Ovary (tissue), 9 donors: ENCODE measurements around the gene TMEM232. TPM values are rescaled to one million over a fixed set of nuclear protein-coding genes. Genes with fewer than 3 reads are reported as not detected.
"Not testable (repeated sequence)": the region's sequence is repeated elsewhere in the genome, so short reads cannot be mapped to it uniquely, and the experiment has no call there.

ENCODE experiments used
- DNase-seq, 5 donors: peaks; one replicate each; pipeline ENCODE4 v3.0.0-alpha.2; 2019 to 2020
- H3K27ac ChIP-seq, 2 donors: fragments of 200-600 bp; one replicate each; pipeline versions ENCODE4 v1.5.1 to v1.8.0; 2019 to 2022
- H3K27me3 ChIP-seq: fragments of 200-600 bp; one replicate; pipeline ENCODE4 v1.8.0; 2022
- H3K36me3 ChIP-seq: fragments of 200-600 bp; sonication (generic); one replicate; pipeline ENCODE4 v1.5.1; 2019
- H3K4me1 ChIP-seq: one replicate; pipeline ENCODE4 v1.8.1; 2013; ENCODE audit warnings: mild to moderate bottlenecking, moderate library complexity; ENCODE audit not compliant: insufficient read depth
- H3K4me3 ChIP-seq: fragments of 200-600 bp; sonication (generic); one replicate; pipeline ENCODE4 v1.5.1; 2017
- H3K9me3 ChIP-seq, 2 donors: fragments of 200-600 bp in 1 of 2; sonication (generic) in 1 of 2; one replicate each; pipeline versions ENCODE4 v1.5.1 to v1.8.1; 2013 to 2019; ENCODE audit warnings: mild to moderate bottlenecking in 1 of 2, moderate library complexity in 1 of 2
- EP300 ChIP-seq: sonication (generic); formaldehyde crosslinking; IDR thresholded peaks from one replicate; pipeline ENCODE4 v1.6.1; 2017; ENCODE audit warnings: antibody characterized with exemption
- POLR2A ChIP-seq: fragments of 450-650 bp; IDR thresholded peaks from one replicate; pipeline ENCODE4 v1.6.1; 2017; ENCODE audit warnings: antibody characterized with exemption, mild to moderate bottlenecking, moderate library complexity
- whole genome bisulfite sequencing, 3 donors: extraction: QIAGEN DNeasy Blood & Tissue Kit in 1 of 3; methylation state at CpG; one replicate each; pipeline versions ENCODE4 v1.1.5 to v1.1.7; 2013 to 2017; 5-methylcytosine and 5-hydroxymethylcytosine counted together
- intact Hi-C, 4 donors: fragments of 100-400 bp; cut with DNase I; formaldehyde crosslinking; loops; one replicate each; pipeline versions ENCODE4 v1.11.0 to v1.15.1; 2022 to 2023
- polyA plus RNA-seq, 2 donors: library from polyadenylated mRNA; stranded (reverse); fragments of 200-250 nt in 1 of 2; fragments of 350-450 nt in 1 of 2; fragmentation: Illumina TruSeq in 1 of 2; extraction: RNeasy Lipid Tissue Mini Kit (QIAGEN cat#74804) in 1 of 2; gene quantifications; one replicate each; pipeline ENCODE4 v1.2.3, GENCODE V29; 2013 to 2014
- total RNA-seq, 7 donors: library from RNA; depleted of rRNA in 2 of 7; stranded (reverse); fragments of >200 nt in 2 of 7; fragmentation: NEBNext Ultra II Directional in 3 of 7; extraction: Animal tissue kit (Norgen Biotek cat#: 25700) in 3 of 7; gene quantifications; one replicate each; pipeline versions ENCODE4 v1.1.0 to v1.2.4, GENCODE V29; 2016 to 2023
- TF ChIP-seq, protein P1 (sequence below), 3 donors: fragments of 450-650 bp in 2 of 3; fragments of 200-600 bp in 1 of 3; IDR thresholded peaks; one replicate each; pipeline versions ENCODE4 v1.5.1 to v1.8.0; 2016 to 2022; ENCODE audit warnings: antibody characterized with exemption in 3 of 3, mild to moderate bottlenecking in 1 of 3
- donor health status: DM: no; HTN: no; CAD: no; lungs with moderate emphysema.
- donor health status: DM: no; HTN: no; CAD: no.
- donor health status: Bipolar disorder and iron deficiency.
- donor health status: DM: yes; HTN: yes; CAD: no.
- donor health status: DM: no; HTN: no; CAD: no.
- donor health status: DM: yes; HTN: yes; CAD: no.

The TMEM232 gene
- total and polyA plus RNA-seq, 9 donors, result 0.70 to 23.6 (median 2.8) TPM

DNA sequence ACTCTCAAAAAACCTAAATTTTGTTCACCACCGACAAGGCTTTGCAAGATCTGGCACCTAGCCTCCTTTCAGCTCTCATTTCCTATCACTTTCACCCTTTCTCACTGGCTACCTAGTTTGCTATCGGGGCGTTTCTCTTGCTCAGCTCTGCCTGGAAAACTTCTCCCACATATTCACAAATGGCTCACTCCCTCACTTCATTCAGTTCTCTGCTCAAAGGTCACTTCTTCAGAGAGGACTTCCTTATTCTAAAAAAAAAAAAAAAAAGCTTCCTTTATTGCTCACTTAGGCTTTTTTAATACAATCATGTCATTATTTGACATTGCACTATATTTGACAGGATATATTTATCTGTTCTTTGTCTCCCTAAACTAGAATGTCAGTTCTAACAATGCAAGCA is 10.3 kb upstream of the TMEM232 start:
- peaks cover 2% of the 10 kb centered on the region for H3K4me1 ChIP-seq
- TF ChIP-seq POLR2A (no peak), EP300 (no peak)
- TF ChIP-seq, protein P1, sequence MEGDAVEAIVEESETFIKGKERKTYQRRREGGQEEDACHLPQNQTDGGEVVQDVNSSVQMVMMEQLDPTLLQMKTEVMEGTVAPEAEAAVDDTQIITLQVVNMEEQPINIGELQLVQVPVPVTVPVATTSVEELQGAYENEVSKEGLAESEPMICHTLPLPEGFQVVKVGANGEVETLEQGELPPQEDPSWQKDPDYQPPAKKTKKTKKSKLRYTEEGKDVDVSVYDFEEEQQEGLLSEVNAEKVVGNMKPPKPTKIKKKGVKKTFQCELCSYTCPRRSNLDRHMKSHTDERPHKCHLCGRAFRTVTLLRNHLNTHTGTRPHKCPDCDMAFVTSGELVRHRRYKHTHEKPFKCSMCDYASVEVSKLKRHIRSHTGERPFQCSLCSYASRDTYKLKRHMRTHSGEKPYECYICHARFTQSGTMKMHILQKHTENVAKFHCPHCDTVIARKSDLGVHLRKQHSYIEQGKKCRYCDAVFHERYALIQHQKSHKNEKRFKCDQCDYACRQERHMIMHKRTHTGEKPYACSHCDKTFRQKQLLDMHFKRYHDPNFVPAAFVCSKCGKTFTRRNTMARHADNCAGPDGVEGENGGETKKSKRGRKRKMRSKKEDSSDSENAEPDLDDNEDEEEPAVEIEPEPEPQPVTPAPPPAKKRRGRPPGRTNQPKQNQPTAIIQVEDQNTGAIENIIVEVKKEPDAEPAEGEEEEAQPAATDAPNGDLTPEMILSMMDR (IDR thresholded peaks at IDR 0.05), result no peak
- no peak overlapping the region for H3K4me3 ChIP-seq
- no peak overlapping the region for H3K27ac ChIP-seq
- 44 to 63% (median 62%) methylated on average over 3 of the region's 3 CpGs for WGBS, 3 donors
- H3K27me3 ChIP-seq, result no peaks in the 10 kb centered on the region
- no peak for DNase-seq
- H3K36me3 ChIP-seq, result no peaks in the 10 kb centered on the region
- intact Hi-C loops, result no loop called here
- no peaks in the 10 kb centered on the region for H3K9me3 ChIP-seq

DNA sequence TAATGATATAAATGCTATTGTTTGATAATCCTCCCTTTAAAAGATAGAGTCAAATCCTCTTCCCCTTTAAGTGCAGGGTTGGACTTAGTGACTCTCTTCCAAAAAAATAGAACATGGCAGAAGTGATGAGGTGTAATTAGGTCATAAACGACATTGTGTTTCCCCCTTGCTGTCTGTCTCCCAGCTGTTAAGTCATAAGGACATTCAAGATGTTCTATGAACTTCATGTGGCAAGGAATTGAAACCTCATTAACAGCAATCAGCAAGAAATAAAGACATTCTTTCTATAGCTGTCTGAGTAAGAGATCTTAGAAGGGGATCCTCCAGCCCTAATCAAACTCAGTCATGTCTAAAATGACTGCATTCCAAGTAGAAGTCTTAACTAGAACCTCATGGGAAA is 9.1 kb upstream of the TMEM232 start:
- intact Hi-C loops, result no loop called here
- H3K27me3 ChIP-seq, result no peaks in the 10 kb centered on the region
- DNase-seq, result no peak
- H3K27ac ChIP-seq, result no peak overlapping the region
- H3K4me3 ChIP-seq, result no peak overlapping the region
- no peaks in the 10 kb centered on the region for H3K9me3 ChIP-seq
- no peak for TF ChIP-seq EP300
- TF ChIP-seq POLR2A, result no peak
- TF ChIP-seq, protein P1 (IDR thresholded peaks at IDR 0.05), result no peak
- peaks cover 2% of the 10 kb centered on the region for H3K4me1 ChIP-seq
- no peaks in the 10 kb centered on the region for H3K36me3 ChIP-seq
- WGBS, 3 donors, result 22 to 46% (median 33%) methylated on average over 1 of the region's 1 CpG

DNA sequence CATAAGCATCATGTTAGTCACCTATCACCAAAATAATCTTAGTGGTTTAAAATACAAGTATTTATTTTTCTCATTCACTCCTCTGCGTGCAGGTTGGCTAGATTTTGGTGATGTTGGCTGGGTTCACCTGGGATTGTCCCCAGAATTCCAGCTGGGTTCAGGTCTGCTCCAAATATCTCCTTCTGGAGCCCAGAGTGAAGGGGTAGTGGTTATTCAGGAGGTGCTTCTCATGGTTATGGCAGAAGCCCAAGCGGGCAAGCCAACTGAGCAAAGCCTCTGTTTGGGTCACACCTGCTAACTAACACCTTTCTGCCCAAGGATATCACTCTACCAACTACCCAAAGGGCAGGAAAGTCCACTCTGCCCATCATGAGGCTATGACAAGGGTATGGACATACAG is 7.6 kb upstream of the TMEM232 start:
- WGBS, 3 donors, result 85 to 88% (median 86%) methylated on average over 2 of the region's 2 CpGs
- no peak for TF ChIP-seq POLR2A
- TF ChIP-seq, protein P1 (IDR thresholded peaks at IDR 0.05), result no peak
- no peak for TF ChIP-seq EP300
- Histone ChIP-seq H3K4me1 (peaks cover 2% of the 10 kb centered on the region), H3K9me3 (no peaks in the 10 kb centered on the region), H3K4me3 (no peak overlapping the region), H3K27ac (no peak overlapping the region), H3K36me3 (no peaks in the 10 kb centered on the region), H3K27me3 (no peaks in the 10 kb centered on the region)
- intact Hi-C loops, result no loop called here
- DNase-seq, result no peak

DNA sequence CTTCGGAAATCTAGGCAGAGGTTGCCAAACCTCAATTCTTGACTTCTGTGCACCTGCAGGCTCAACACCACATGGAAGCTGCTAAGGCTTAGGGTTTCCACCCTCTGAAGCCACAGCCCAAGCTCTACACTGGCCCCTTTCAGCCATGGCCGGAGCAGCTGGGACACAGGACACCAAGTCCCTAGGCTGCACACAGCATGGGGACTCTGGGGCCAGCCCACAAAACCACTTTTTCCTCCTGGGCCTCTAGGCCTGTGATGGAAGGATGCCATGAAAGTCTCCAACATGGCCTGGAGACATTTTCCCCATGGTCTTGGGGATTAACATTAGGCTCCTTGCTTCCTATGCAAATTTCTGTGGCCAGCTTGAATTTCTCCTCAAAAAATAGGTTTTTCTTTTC is 5.0 kb upstream of the TMEM232 start:
- H3K9me3 ChIP-seq, result not testable (repeated sequence)

DNA sequence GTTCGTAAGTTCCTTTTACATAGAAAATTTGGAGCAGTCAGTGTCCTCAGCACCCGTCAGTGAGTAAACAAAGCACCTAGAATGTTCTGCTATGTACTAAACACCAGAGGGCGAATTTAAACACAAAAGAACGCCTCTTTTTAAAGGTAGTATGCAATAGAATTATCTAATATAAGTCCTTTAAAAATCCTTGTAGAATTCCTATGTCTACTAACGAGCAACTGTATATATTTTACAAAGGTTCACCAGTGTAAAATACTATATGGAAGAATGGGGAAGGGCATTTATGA is 499 bp upstream of the TMEM232 start:
- intact Hi-C loops, result no loop called here
- Histone ChIP-seq H3K27me3 (no peaks in the 10 kb centered on the region), H3K36me3 (no peaks in the 10 kb centered on the region), H3K27ac (no peak overlapping the region), H3K9me3 (no peaks in the 10 kb centered on the region), H3K4me1 (no peaks in the 10 kb centered on the region), H3K4me3 (peak overlapping the region; percentile 20)
- no peak for DNase-seq
- WGBS, 3 donors, result 42 to 56% (median 43%) methylated on average over 5 of the region's 5 CpGs
- TF ChIP-seq EP300, result no peak

More for the DNA sequence above, 5.0 kb upstream of the TMEM232 start:
- H3K4me1 ChIP-seq, DNase-seq, H3K27ac ChIP-seq, intact Hi-C loops, H3K27me3 ChIP-seq, H3K4me3 ChIP-seq, H3K36me3 ChIP-seq: not testable (repeated sequence)
- WGBS, 3 donors, result 95 to 100% (median 97%) methylated on average over 2 of the region's 2 CpGs

DNA sequence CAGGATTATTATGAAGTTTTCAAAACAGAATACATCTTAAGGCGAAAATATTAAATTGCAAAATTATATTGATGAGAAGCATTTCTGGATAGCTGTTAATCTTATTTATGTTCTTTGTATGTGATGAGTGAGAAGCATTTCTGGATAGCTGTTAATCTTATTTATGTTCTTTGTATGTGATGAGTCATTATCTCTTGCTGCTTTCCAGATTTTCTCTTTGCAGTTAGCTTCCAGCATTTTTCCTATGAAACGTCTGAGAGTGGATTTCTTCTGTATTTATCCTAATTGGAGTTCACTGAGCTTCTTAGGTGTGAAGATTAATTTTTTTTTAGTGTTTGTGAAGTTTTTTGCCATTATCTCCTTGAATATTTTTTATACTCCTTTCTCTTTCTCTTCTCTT is 8.2 kb downstream of the TMEM232 start:
- Histone ChIP-seq H3K27ac (no peak overlapping the region), H3K27me3 (no peaks in the 10 kb centered on the region), H3K4me3 (no peak overlapping the region), H3K4me1 (no peaks in the 10 kb centered on the region), H3K36me3 (no peaks in the 10 kb centered on the region), H3K9me3 (no peaks in the 10 kb centered on the region)
- DNase-seq, result no peak
- TF ChIP-seq POLR2A, result no peak
- TF ChIP-seq, protein P1 (IDR thresholded peaks at IDR 0.05), result no peak
- no peak for TF ChIP-seq EP300
- 39 to 49% (median 48%) methylated on average over 2 of the region's 2 CpGs for WGBS, 3 donors
- intact Hi-C loops, result no loop called here
